Activated CD8-positive, alpha-beta memory T cell treated with anti-CD3 and anti-CD28 coated beads for 4 hours (primary cell): ENCODE measurements around the gene TM9SF3.

Experiments
- DNase-seq, 2 donors: peaks; one replicate each; pipeline ENCODE4 v3.0.0-alpha.2; 2020; ENCODE audit warnings: low read depth in 2 of 2

TM9SF3 gene

DNA sequence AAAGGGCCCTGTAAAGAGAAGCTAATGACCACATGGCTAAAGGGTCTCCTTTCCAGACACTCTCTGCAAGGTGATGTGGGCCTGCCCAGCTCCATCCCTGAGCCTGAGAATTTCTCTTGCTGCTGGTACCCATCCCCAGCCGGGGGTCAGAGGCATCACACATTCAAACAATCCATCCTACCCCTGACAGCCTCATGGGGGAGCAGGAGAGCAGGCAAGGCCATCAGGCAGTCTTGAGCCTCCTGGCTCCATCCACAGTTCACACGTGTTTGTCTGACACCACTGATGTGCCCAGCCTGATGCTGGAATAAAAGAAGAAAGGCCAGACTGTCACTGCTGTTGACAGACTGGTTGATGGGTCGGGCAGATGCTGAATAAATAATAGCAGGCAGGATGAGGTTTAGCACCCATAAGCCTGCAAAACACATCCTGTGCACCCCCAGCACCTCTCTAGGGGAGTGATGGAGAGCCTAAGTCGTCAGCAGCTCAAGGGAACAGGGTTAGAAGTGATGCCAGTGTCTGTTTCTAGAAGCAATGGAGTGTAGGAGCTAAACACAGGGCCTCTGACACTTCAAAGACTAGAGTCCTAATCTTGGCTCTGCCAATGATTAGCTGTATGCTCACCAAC is 116.6 kb downstream of the TM9SF3 start:
- DNase-seq = no peak

DNA sequence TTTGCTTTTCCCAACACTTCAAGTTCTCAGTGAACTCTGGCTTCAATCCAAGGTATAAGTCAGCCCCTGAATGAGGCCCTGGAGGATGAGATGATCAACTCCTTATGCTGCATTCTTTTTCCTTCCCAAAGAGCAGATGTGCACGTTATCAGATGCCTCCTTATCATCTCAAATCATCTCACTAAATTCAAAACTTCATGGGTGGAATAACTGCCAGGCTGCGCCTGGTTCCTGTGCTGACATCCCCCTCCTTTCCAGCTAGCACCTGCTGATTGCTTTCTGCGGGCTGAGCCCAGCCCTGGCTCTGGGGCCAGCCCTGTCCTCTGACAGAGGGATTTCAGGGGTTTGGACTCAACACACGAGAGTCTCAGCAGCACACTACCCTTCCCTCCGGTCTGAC is 118.0 kb downstream of the TM9SF3 start:
- no peak for DNase-seq
